CD4-positive, alpha-beta T cell (primary cell): ENCODE results near the gene ZNF556. TPM values are rescaled to one million over a fixed set of nuclear protein-coding genes. Genes with fewer than 3 reads are reported as not detected.

Experiments
- ATAC-seq: fragments of 200-7000 bp; cut with Tn5 transposase; one replicate; pipeline ENCODE4 v1.10.0; 2022; ENCODE audit warnings: mild to moderate bottlenecking; ENCODE audit not compliant: poor library complexity
- CTCF ChIA-PET: fragments of 350-600 bp; sonication (Branson Sonifier 250); formaldehyde crosslinking; loops from one replicate; lab custom pipeline; 2021; ENCODE audit warnings: antibody characterized with exemption, inconsistent platforms; lab: Charles Lee
- POLR2A ChIA-PET: fragments of 350-600 bp; sonication (Branson Sonifier 250); formaldehyde crosslinking; loops from one replicate; lab custom pipeline; 2021; ENCODE audit warnings: antibody characterized with exemption, inconsistent platforms; lab: Charles Lee
- DNase-seq, 14 experiments: peaks; one replicate each; pipeline ENCODE4 v3.0.0-alpha.2; 2013 to 2020; ENCODE audit warnings: mixed read lengths in 2 of 14
- H3K27ac ChIP-seq, 2 donors: one replicate each; pipeline versions ENCODE4 v1.5.1 to v1.7.0; 2013; ENCODE audit warnings: low read length in 2 of 2, low read depth in 1 of 2, mild to moderate bottlenecking in 1 of 2
- H3K27me3 ChIP-seq, 2 experiments: 1 replicate in 1 of 2; 2 replicates in 1 of 2; pipeline versions ENCODE4 v1.6.1 to v1.7.0; 2013; ENCODE audit warnings: low read length in 2 of 2, control low read depth in 1 of 2, mild to moderate bottlenecking in 1 of 2, moderate library complexity in 1 of 2; ENCODE audit not compliant: insufficient read depth in 2 of 2, control insufficient read depth in 1 of 2
- H3K36me3 ChIP-seq: one replicate; pipeline ENCODE4 v1.6.1; 2013; ENCODE audit warnings: low read length, control low read depth; ENCODE audit not compliant: insufficient read depth
- H3K4me1 ChIP-seq: one replicate; pipeline ENCODE4 v1.6.1; 2013; ENCODE audit warnings: low read length, control low read depth; ENCODE audit not compliant: insufficient read depth
- H3K4me3 ChIP-seq: one replicate; pipeline ENCODE4 v1.5.1; 2013; ENCODE audit warnings: mild to moderate bottlenecking, low read length, moderate library complexity
- H3K9me3 ChIP-seq, 2 experiments: 1 replicate in 1 of 2; 2 replicates in 1 of 2; pipeline versions ENCODE4 v1.6.1 to v1.7.0; 2013; ENCODE audit warnings: low read length in 2 of 2, mild to moderate bottlenecking in 2 of 2, control low read depth in 1 of 2, moderate library complexity in 1 of 2; ENCODE audit not compliant: control insufficient read depth in 1 of 2, insufficient read depth in 1 of 2
- H3K27ac Mint-ChIP-seq: one replicate; pipeline ENCODE4 v1.8.0; 2020; ENCODE audit warnings: mixed read lengths
- H3K27me3 Mint-ChIP-seq: one replicate; pipeline ENCODE4 v1.8.0; 2021; ENCODE audit warnings: mixed read lengths
- H3K36me3 Mint-ChIP-seq: one replicate; pipeline ENCODE4 v1.8.0; 2021; ENCODE audit warnings: low read depth, mixed read lengths
- H3K4me1 Mint-ChIP-seq: one replicate; pipeline ENCODE4 v1.8.0; 2021; ENCODE audit warnings: low read depth, mixed read lengths
- H3K4me3 Mint-ChIP-seq: one replicate; pipeline ENCODE4 v1.8.0; 2020; ENCODE audit warnings: mild to moderate bottlenecking, mixed read lengths
- H3K9me3 Mint-ChIP-seq: one replicate; pipeline ENCODE4 v1.8.0; 2020; ENCODE audit warnings: mixed read lengths
- CTCF ChIP-seq: fragments of 200-600 bp; IDR thresholded peaks from one replicate; pipeline ENCODE4 v1.8.0; 2022; ENCODE audit warnings: antibody characterized with exemption, mild to moderate bottlenecking
- intact Hi-C, 2 experiments: fragments of 100-400 bp; cut with DNase I in 1 of 2; cut with micrococcal nuclease in 1 of 2; formaldehyde crosslinking; loops; one replicate each; pipeline versions ENCODE4 v1.15.1 to v1.9.0; 2023 to 2025; cut with DNase I, micrococcal nuclease
- total RNA-seq, 174 experiments: library from RNA in 2 of 174; stranded (reverse) in 2 of 174; gene quantifications; one replicate each; pipeline ENCODE4 v1.2.3 and lab custom pipeline; 2021 to 2026

The ZNF556 gene
- total RNA-seq, 2 experiments from 2014 or later = not detected

GRCh38 chr19:2917275-2918184 lies 50.4 kb downstream of the ZNF556 start:
- Histone ChIP-seq H3K4me1 (no peaks in the 10 kb centered on the region), H3K4me3 (no peak overlapping the region), H3K9me3 (peaks cover 9 to 18% of the 10 kb centered on the region in 2 experiments), H3K27ac (no peak overlapping the region), H3K27me3 (no peaks in the 10 kb centered on the region), H3K36me3 (peaks cover 34% of the 10 kb centered on the region)
- H3K4me1 Mint-ChIP-seq = no peaks in the 10 kb centered on the region
- H3K27ac Mint-ChIP-seq = no peak overlapping the region
- CTCF ChIA-PET = no interaction called here
- intact Hi-C loops = no loop called here
- no peak for DNase-seq
- H3K9me3 Mint-ChIP-seq = peaks cover 2% of the 10 kb centered on the region
- H3K4me3 Mint-ChIP-seq = no peak overlapping the region
- POLR2A ChIA-PET = no interaction called here
- H3K36me3 Mint-ChIP-seq = peaks cover 56% of the 10 kb centered on the region
- H3K27me3 Mint-ChIP-seq = no peaks in the 10 kb centered on the region
- no peak for ATAC-seq
- TF ChIP-seq CTCF = no peak

GRCh38 chr19:2922987-2923386 lies 55.9 kb downstream of the ZNF556 start:
- no peaks in the 10 kb centered on the region for H3K4me1 ChIP-seq
- TF ChIP-seq CTCF = no peak
- Mint-ChIP-seq H3K36me3 (peaks cover 13% of the 10 kb centered on the region), H3K9me3 (no peaks in the 10 kb centered on the region), H3K4me1 (no peaks in the 10 kb centered on the region), H3K27me3 (no peaks in the 10 kb centered on the region), H3K27ac (no peak overlapping the region), H3K4me3 (no peak overlapping the region)
- ATAC-seq (no peak), DNase-seq (no peak)
- ChIA-PET CTCF (no interaction called here), POLR2A (no interaction called here)
- H3K36me3 ChIP-seq = peaks cover 7% of the 10 kb centered on the region
- no peak overlapping the region for H3K27ac ChIP-seq
- H3K27me3 ChIP-seq = no peaks in the 10 kb centered on the region
- H3K9me3 ChIP-seq = peaks cover 3 to 12% of the 10 kb centered on the region in 2 experiments
- intact Hi-C loops = no loop called here
- no peak overlapping the region for H3K4me3 ChIP-seq

GRCh38 chr19:2923510-2923909 lies 56.4 kb downstream of the ZNF556 start:
- POLR2A ChIA-PET = interaction anchor here (0.5 kb wide), 1 partner anchor 1099 kb away, joined by 3 read pairs; no protein-coding TSS in a partner anchor
- intact Hi-C loops = no loop called here
- no peak overlapping the region for H3K4me3 Mint-ChIP-seq

More at GRCh38 chr19:2923510-2923909, 56.4 kb downstream of the ZNF556 start:
- Histone ChIP-seq H3K27me3 (no peaks in the 10 kb centered on the region), H3K4me3 (no peak overlapping the region), H3K9me3 (peaks cover 0 to 10% of the 10 kb centered on the region in 2 experiments), H3K4me1 (no peaks in the 10 kb centered on the region), H3K36me3 (peaks cover 2% of the 10 kb centered on the region), H3K27ac (no peak overlapping the region)
- no peak for ATAC-seq
- no peak overlapping the region for H3K27ac Mint-ChIP-seq
- no peaks in the 10 kb centered on the region for H3K9me3 Mint-ChIP-seq
- no peak for TF ChIP-seq CTCF
- DNase-seq = no peak
- no peaks in the 10 kb centered on the region for H3K4me1 Mint-ChIP-seq
- CTCF ChIA-PET = interaction anchor here (1.2 kb wide), 1 partner anchor 36 kb away, joined by 3 read pairs; no protein-coding TSS in a partner anchor
- peaks cover 9% of the 10 kb centered on the region for H3K36me3 Mint-ChIP-seq
- H3K27me3 Mint-ChIP-seq = no peaks in the 10 kb centered on the region
